ENCODE measurements around the gene GPM6B. TPM values are rescaled to one million over a fixed set of nuclear protein-coding genes. Genes with fewer than 3 reads are reported as not detected.

The GPM6B gene
- total and polyA plus RNA-seq, 7 experiments from 2014 or later: 0.18 to 0.27 TPM; not detected in 5

DNA sequence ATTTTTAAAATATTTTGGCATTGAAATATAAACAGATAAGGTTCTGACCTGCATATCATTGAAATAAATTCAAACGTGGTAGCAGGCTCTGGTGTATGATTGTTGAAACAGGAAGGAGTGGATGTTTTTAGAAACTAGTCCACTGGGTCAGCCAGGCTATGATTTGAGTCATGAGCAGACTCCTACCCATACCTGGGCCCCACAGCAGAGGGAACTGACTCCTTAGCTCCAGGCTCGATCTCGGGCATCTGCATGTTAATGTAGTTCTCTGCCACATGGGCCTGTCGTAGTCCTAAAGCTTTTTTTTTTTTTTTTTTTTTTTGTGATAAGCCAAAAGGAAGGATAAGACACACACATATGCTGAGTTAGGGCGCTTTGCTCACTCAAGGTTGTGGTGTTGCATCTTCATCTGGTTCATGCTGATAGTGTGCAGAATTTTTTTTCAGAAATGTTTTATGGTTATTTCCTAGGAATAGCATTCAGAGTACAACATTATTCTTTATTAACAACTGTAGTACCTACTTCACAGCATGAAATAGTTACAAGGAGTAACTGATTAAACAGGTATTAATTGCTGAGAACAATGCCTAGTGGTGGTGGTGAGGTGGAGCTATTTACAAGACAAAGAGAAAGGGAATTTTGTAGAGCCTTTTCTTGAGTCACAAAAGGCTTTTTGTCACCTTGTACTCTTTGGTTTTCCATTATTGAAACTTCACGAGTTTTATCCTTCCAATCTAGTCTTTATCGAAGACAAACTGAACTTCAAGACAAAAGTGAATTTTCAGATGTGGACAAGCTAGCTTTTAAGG is 55.1 kb downstream of the GPM6B start:
- Mint-ChIP-seq H3K27ac (no peak overlapping the region), H3K36me3 (peaks cover 4 to 37% (median 22%) of the 10 kb centered on the region in 5 donors), H3K27me3 (no peaks in the 10 kb centered on the region), H3K4me3 (no peak overlapping the region), H3K9me3 (peaks cover 0 to 1% (median 0%) of the 10 kb centered on the region in 11 donors), H3K4me1 (peaks cover 0 to 17% (median 3%) of the 10 kb centered on the region in 7 donors)
- Histone ChIP-seq H3K4me3 (ENCODE audit: low read length) (no peak overlapping the region), H3K27ac (ENCODE audit: low read depth, low read length) (no peak overlapping the region), H3K27me3 (ENCODE audit: control insufficient read depth in 2 of 2, insufficient read depth in 2 of 2, low read length in 2 of 2) (no peaks in the 10 kb centered on the region), H3K4me1 (ENCODE audit: control insufficient read depth in 2 of 2, insufficient read depth in 2 of 2, low read length in 2 of 2) (no peaks in the 10 kb centered on the region), H3K9me3 (ENCODE audit: control insufficient read depth in 2 of 3, low read length in 3 of 3) (no peaks in the 10 kb centered on the region), H3K36me3 (ENCODE audit: control insufficient read depth in 2 of 3, insufficient read depth in 3 of 3, low read length in 3 of 3) (peaks cover 9 to 78% (median 21%) of the 10 kb centered on the region in 3 experiments)
- CTCF ChIA-PET: interaction anchor here (0.7 to 1.5 kb wide), 4 partner anchors 13 to 270 kb away, joined by 3 to 6 read pairs (median 3); no protein-coding TSS in a partner anchor
- POLR2A ChIA-PET: no interaction called here
- intact Hi-C loops (cut with micrococcal nuclease): no loop called here
- DNase-seq: no peak
- ATAC-seq: no peak

DNA sequence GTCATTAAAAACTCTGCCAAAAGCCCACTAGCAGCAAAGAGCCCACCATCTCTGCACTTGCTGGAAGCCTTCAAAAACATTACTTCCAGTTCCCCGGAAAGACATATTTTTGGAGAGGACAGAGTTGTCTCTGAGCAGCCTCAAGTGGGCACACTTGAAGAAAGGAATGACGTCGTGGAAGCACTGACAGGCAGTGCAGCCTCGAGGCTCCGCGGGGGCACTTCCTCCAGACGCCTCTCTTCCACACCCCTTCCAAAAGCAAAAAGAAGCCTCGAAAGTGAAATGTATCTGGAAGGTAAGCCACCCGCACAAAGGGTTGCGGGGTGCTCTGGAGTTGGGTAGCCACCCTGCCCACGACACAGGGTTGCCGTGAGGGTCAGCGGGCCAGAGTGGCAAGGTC is 56.5 kb downstream of the GPM6B start:
- H3K27me3 ChIP-seq (ENCODE audit: control insufficient read depth in 2 of 2, insufficient read depth in 2 of 2, low read length in 2 of 2): no peaks in the 10 kb centered on the region
- H3K27me3 Mint-ChIP-seq: no peaks in the 10 kb centered on the region
- ChIA-PET POLR2A (interaction anchor here (0.5 kb wide), 1 partner anchor 24 kb away, joined by 4 read pairs; no protein-coding TSS in a partner anchor), CTCF (no interaction called here)
- no peaks in the 10 kb centered on the region for H3K9me3 ChIP-seq (ENCODE audit: control insufficient read depth in 2 of 3, low read length in 3 of 3)
- H3K36me3 Mint-ChIP-seq: peaks cover 4 to 23% (median 12%) of the 10 kb centered on the region in 5 donors
- peaks cover 9 to 71% (median 21%) of the 10 kb centered on the region in 3 experiments for H3K36me3 ChIP-seq (ENCODE audit: control insufficient read depth in 2 of 3, insufficient read depth in 3 of 3, low read length in 3 of 3)
- ATAC-seq (no peak), DNase-seq (no peak)
- intact Hi-C loops (cut with micrococcal nuclease): no loop called here
- no peaks in the 10 kb centered on the region for H3K4me1 ChIP-seq (ENCODE audit: control insufficient read depth in 2 of 2, insufficient read depth in 2 of 2, low read length in 2 of 2)
- H3K27ac Mint-ChIP-seq: peak overlapping the region in 1 of 9 donors; percentile 41
- H3K4me1 Mint-ChIP-seq: peaks cover 0 to 6% (median 2%) of the 10 kb centered on the region in 7 donors
- no peak overlapping the region for H3K4me3 ChIP-seq (ENCODE audit: low read length)
- no peak overlapping the region for H3K27ac ChIP-seq (ENCODE audit: low read depth, low read length)
- no peaks in the 10 kb centered on the region for H3K9me3 Mint-ChIP-seq
- no peak overlapping the region for H3K4me3 Mint-ChIP-seq

DNA sequence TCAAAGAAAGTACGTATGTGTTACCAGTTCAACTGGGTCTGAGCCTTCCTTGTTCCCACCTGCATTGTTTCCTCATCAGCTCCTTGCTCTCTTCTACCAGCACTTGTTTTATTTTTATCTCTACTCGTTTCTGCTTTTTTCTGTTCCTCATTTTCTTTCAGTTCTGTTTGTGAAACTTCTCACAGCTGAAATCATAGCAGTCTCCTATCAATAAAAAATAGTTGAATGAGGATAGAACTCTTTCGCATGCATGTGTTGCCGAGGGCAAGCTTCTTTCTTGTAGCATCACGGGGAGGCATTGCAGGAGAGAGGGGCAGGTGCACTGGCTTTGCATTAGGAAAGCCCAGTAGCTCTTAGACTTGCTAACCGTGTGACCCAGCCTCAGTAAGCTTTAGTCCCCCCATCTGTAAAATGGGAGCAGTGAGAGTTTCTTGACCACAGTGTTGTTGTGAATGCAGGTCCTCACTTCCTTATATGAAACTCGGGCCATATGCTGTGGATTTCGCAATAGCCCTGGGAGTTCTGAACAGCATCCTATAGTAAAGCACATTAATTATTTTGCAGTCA is 57.7 kb downstream of the GPM6B start:
- Histone ChIP-seq H3K27ac (ENCODE audit: low read depth, low read length) (no peak overlapping the region), H3K9me3 (ENCODE audit: control insufficient read depth in 2 of 3, low read length in 3 of 3) (no peaks in the 10 kb centered on the region), H3K27me3 (ENCODE audit: control insufficient read depth in 2 of 2, insufficient read depth in 2 of 2, low read length in 2 of 2) (no peaks in the 10 kb centered on the region), H3K36me3 (ENCODE audit: control insufficient read depth in 2 of 3, insufficient read depth in 3 of 3, low read length in 3 of 3) (peaks cover 9 to 60% (median 21%) of the 10 kb centered on the region in 3 experiments), H3K4me3 (ENCODE audit: low read length) (no peak overlapping the region), H3K4me1 (ENCODE audit: control insufficient read depth in 2 of 2, insufficient read depth in 2 of 2, low read length in 2 of 2) (peaks cover 4 to 5% of the 10 kb centered on the region in 2 donors)
- ATAC-seq: peak; percentile 34
- intact Hi-C loops (cut with micrococcal nuclease): no loop called here
- no peak overlapping the region for H3K4me3 Mint-ChIP-seq
- ChIA-PET CTCF (interaction anchor here (0.5 kb wide), 1 partner anchor 971 kb away, joined by 3 read pairs; no protein-coding TSS in a partner anchor), POLR2A (no interaction called here)
- H3K36me3 Mint-ChIP-seq: peaks cover 4 to 22% (median 12%) of the 10 kb centered on the region in 5 donors
- peaks cover 0 to 14% (median 10%) of the 10 kb centered on the region in 7 donors for H3K4me1 Mint-ChIP-seq
- peak overlapping the region in 3 of 9 donors; percentile 22 to 40 (median 32) for H3K27ac Mint-ChIP-seq
- H3K9me3 Mint-ChIP-seq: no peaks in the 10 kb centered on the region
- no peak for DNase-seq
- H3K27me3 Mint-ChIP-seq: no peaks in the 10 kb centered on the region

DNA sequence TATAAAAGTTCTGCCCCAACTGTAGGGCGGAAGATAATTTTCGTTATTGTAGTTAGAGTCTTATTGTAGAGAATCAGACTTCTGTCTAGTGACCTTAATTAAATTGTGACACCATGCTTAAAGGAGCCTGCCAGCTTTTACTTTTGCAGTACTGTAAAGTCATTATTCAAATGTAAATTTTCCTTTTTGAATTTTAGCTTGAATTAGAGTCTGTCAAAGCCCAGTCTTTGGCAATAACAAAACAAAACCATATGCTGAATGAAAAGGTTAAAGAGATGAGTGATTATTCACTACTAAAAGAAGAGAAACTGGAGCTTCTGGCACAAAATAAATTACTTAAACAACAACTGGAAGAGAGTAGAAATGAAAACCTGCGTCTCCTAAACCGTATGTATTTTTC is 60.5 kb downstream of the GPM6B start:
- ChIA-PET CTCF (interaction anchor here (0.8 kb wide), 1 partner anchor 24 kb away, joined by 3 read pairs; no protein-coding TSS in a partner anchor), POLR2A (no interaction called here)
- Histone ChIP-seq H3K4me1 (ENCODE audit: control insufficient read depth in 2 of 2, insufficient read depth in 2 of 2, low read length in 2 of 2) (peaks cover 4 to 5% of the 10 kb centered on the region in 2 donors), H3K4me3 (ENCODE audit: low read length) (no peak overlapping the region), H3K9me3 (ENCODE audit: control insufficient read depth in 2 of 3, low read length in 3 of 3) (no peaks in the 10 kb centered on the region), H3K27ac (ENCODE audit: low read depth, low read length) (no peak overlapping the region), H3K36me3 (ENCODE audit: control insufficient read depth in 2 of 3, insufficient read depth in 3 of 3, low read length in 3 of 3) (peaks cover 14 to 44% (median 21%) of the 10 kb centered on the region in 3 experiments), H3K27me3 (ENCODE audit: control insufficient read depth in 2 of 2, insufficient read depth in 2 of 2, low read length in 2 of 2) (no peaks in the 10 kb centered on the region)
- Mint-ChIP-seq H3K9me3 (no peaks in the 10 kb centered on the region), H3K27me3 (no peaks in the 10 kb centered on the region), H3K36me3 (peaks cover 4 to 29% (median 15%) of the 10 kb centered on the region in 5 donors), H3K4me3 (no peak overlapping the region), H3K27ac (no peak overlapping the region), H3K4me1 (peaks cover 6 to 21% (median 13%) of the 10 kb centered on the region in 7 donors)
- DNase-seq (no peak), ATAC-seq (no peak)
- intact Hi-C loops (cut with micrococcal nuclease): no loop called here

DNA sequence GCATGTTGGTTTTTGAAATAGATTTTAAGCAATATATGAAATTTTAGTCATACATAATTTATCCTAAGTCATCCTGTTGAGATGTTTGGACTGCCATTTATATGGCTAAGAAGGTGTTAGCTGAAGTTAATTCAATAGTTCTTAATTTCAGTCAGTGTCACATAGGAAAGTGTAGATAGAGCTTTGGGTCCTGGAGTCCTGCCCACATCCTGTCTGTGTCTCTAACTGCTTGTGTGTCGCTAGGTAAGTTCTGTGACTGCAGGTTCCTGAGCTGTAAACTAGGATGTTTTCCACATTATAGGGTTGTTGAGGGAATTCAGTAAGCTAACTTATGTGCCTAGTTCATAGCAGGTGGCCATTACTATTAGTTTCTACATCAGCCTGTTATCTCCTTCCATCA is 61.6 kb downstream of the GPM6B start:
- H3K9me3 Mint-ChIP-seq: no peaks in the 10 kb centered on the region
- Histone ChIP-seq H3K36me3 (ENCODE audit: control insufficient read depth in 2 of 3, insufficient read depth in 3 of 3, low read length in 3 of 3) (peaks cover 10 to 36% (median 21%) of the 10 kb centered on the region in 3 experiments), H3K27me3 (ENCODE audit: control insufficient read depth in 2 of 2, insufficient read depth in 2 of 2, low read length in 2 of 2) (no peaks in the 10 kb centered on the region), H3K27ac (ENCODE audit: low read depth, low read length) (no peak overlapping the region), H3K4me3 (ENCODE audit: low read length) (no peak overlapping the region), H3K4me1 (ENCODE audit: control insufficient read depth in 2 of 2, insufficient read depth in 2 of 2, low read length in 2 of 2) (peaks cover 4 to 8% of the 10 kb centered on the region in 2 donors), H3K9me3 (ENCODE audit: control insufficient read depth in 2 of 3, low read length in 3 of 3) (no peaks in the 10 kb centered on the region)
- H3K36me3 Mint-ChIP-seq: peaks cover 4 to 23% (median 10%) of the 10 kb centered on the region in 5 donors
- no peak overlapping the region for H3K4me3 Mint-ChIP-seq
- ATAC-seq (peak; percentile 62), DNase-seq (peak in 4 of 9 donors; percentile 13 to 19 (median 16))
- POLR2A ChIA-PET: interaction anchor here (0.7 to 1.4 kb wide), 2 partner anchors 20 to 68 kb away, joined by 3 to 6 read pairs; partner anchors contain the start of genes OFD1 and TRAPPC2
- peaks cover 6 to 25% (median 13%) of the 10 kb centered on the region in 7 donors for H3K4me1 Mint-ChIP-seq
- intact Hi-C loops (cut with micrococcal nuclease): no loop called here
- CTCF ChIA-PET: interaction anchor here (0.6 to 0.7 kb wide), 2 partner anchors 65 to 475 kb away, joined by 3 to 4 read pairs; no protein-coding TSS in a partner anchor
- no peaks in the 10 kb centered on the region for H3K27me3 Mint-ChIP-seq
- peak overlapping the region in 2 of 9 donors; percentile 69 to 74 for H3K27ac Mint-ChIP-seq

DNA sequence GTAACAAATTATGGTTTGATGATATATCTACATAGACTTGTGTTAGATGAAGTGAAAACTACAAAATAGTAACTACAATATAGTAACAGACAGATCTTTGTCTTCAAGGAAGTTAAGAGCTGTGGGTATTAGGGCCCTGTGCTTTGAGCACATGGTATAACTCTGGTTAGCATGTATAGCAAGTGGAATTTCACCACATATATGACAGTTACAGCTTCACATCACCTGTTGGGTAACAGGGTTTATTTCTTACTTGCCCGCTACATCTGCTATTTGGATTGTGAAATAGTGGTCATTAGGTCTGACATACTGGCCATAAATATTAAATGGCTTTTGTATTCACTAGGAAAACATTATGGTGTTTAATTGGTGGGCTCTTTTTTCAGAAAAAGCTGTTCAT is 62.1 kb downstream of the GPM6B start:
- ATAC-seq: no peak
- Histone ChIP-seq H3K9me3 (ENCODE audit: control insufficient read depth in 2 of 3, low read length in 3 of 3) (no peaks in the 10 kb centered on the region), H3K4me1 (ENCODE audit: control insufficient read depth in 2 of 2, insufficient read depth in 2 of 2, low read length in 2 of 2) (peaks cover 4 to 8% of the 10 kb centered on the region in 2 donors), H3K36me3 (ENCODE audit: control insufficient read depth in 2 of 3, insufficient read depth in 3 of 3, low read length in 3 of 3) (peaks cover 13 to 31% (median 17%) of the 10 kb centered on the region in 3 experiments), H3K27me3 (ENCODE audit: control insufficient read depth in 2 of 2, insufficient read depth in 2 of 2, low read length in 2 of 2) (no peaks in the 10 kb centered on the region), H3K27ac (ENCODE audit: low read depth, low read length) (no peak overlapping the region), H3K4me3 (ENCODE audit: low read length) (no peak overlapping the region)
- no peak for DNase-seq
- Mint-ChIP-seq H3K4me1 (peaks cover 6 to 28% (median 15%) of the 10 kb centered on the region in 7 donors), H3K4me3 (no peak overlapping the region), H3K27me3 (no peaks in the 10 kb centered on the region), H3K9me3 (no peaks in the 10 kb centered on the region), H3K36me3 (peaks cover under 1 to 19% (median 10%) of the 10 kb centered on the region in 5 donors), H3K27ac (no peak overlapping the region)
- CTCF ChIA-PET: interaction anchor here (0.6 to 0.7 kb wide), 2 partner anchors 65 to 281 kb away, joined by 4 read pairs; no protein-coding TSS in a partner anchor
- intact Hi-C loops (cut with micrococcal nuclease): no loop called here
- POLR2A ChIA-PET: interaction anchor here (0.6 to 1.4 kb wide), 2 partner anchors 20 to 95 kb away, joined by 3 to 6 read pairs; partner anchors contain the start of genes OFD1 and TRAPPC2

Data from naive thymus-derived CD4-positive, alpha-beta T cell (primary cell).